ENCODE data around the gene USP4. TPM values are rescaled to one million over a fixed set of nuclear protein-coding genes. Genes with fewer than 3 reads are reported as not detected.

Gene USP4
- total and polyA plus RNA-seq, 8 donors: 17.7 to 37.1 (median 22.9) TPM

DNA sequence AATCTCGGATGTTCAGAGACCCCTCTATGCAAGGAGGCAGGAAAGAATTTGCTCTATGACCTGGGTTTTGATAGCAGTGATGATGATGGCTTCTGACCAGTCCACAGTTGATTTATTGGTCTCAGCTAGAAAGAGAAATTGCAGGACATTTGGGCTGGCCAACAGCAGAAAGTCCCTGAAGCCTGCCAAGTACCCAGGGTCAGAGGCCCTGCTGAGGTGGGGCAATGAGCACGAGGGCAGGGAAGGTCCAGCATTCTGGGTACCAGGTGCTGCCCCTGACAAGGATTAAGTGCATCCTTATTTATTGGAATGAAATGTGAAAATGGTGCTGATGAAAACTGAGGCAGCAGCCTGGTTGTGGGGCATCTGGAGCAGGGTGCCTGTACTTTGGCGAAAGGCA, 82.7 kb downstream of the USP4 start:
- DNase-seq: no peak
- Histone ChIP-seq H3K27me3 (no peaks in the 10 kb centered on the region), H3K9me3 (no peaks in the 10 kb centered on the region), H3K36me3 (no peaks in the 10 kb centered on the region), H3K4me1 (no peaks in the 10 kb centered on the region), H3K27ac (no peak overlapping the region), H3K4me3 (no peak overlapping the region)
- intact Hi-C loops (cut with DNase I): no loop called here
- 56 to 62% methylated on average over 3 of the region's 3 CpGs for WGBS, 2 donors
- no peak for FAIRE-seq
- ATAC-seq: no peak
- TF ChIP-seq, protein P1, sequence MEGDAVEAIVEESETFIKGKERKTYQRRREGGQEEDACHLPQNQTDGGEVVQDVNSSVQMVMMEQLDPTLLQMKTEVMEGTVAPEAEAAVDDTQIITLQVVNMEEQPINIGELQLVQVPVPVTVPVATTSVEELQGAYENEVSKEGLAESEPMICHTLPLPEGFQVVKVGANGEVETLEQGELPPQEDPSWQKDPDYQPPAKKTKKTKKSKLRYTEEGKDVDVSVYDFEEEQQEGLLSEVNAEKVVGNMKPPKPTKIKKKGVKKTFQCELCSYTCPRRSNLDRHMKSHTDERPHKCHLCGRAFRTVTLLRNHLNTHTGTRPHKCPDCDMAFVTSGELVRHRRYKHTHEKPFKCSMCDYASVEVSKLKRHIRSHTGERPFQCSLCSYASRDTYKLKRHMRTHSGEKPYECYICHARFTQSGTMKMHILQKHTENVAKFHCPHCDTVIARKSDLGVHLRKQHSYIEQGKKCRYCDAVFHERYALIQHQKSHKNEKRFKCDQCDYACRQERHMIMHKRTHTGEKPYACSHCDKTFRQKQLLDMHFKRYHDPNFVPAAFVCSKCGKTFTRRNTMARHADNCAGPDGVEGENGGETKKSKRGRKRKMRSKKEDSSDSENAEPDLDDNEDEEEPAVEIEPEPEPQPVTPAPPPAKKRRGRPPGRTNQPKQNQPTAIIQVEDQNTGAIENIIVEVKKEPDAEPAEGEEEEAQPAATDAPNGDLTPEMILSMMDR (IDR thresholded peaks at IDR 0.05): no peak

- DNase-seq (no peak), FAIRE-seq (no peak), ATAC-seq (no peak)
- H3K4me3 ChIP-seq: no peak overlapping the region
- no peak overlapping the region for H3K27ac ChIP-seq
- TF ChIP-seq, protein P1 (IDR thresholded peaks at IDR 0.05): no peak
- no peaks in the 10 kb centered on the region for H3K36me3 ChIP-seq
- WGBS, 2 donors: 76% methylated on average over 6 of the region's 6 CpGs
- no peaks in the 10 kb centered on the region for H3K4me1 ChIP-seq
- no peaks in the 10 kb centered on the region for H3K27me3 ChIP-seq
- intact Hi-C loops (cut with DNase I): no loop called here
- no peaks in the 10 kb centered on the region for H3K9me3 ChIP-seq
Observed at GRCh38 chr3:49255718-49256511, 83.9 kb downstream of the USP4 start.

- intact Hi-C loops (cut with DNase I): no loop called here
- H3K27me3 ChIP-seq: no peaks in the 10 kb centered on the region
- H3K36me3 ChIP-seq: no peaks in the 10 kb centered on the region
- H3K4me3 ChIP-seq: no peak overlapping the region
- no peaks in the 10 kb centered on the region for H3K9me3 ChIP-seq
- ATAC-seq (peak in 1 of 4 donors; percentile 36), DNase-seq (no peak), FAIRE-seq (no peak)
- 81 to 82% methylated on average over 1 of the region's 1 CpG for WGBS, 2 donors
- no peaks in the 10 kb centered on the region for H3K4me1 ChIP-seq
- TF ChIP-seq, protein P1 (IDR thresholded peaks at IDR 0.05): no peak
- H3K27ac ChIP-seq: no peak overlapping the region
Observed at GRCh38 chr3:49255112-49255511, 84.7 kb downstream of the USP4 start.

DNA sequence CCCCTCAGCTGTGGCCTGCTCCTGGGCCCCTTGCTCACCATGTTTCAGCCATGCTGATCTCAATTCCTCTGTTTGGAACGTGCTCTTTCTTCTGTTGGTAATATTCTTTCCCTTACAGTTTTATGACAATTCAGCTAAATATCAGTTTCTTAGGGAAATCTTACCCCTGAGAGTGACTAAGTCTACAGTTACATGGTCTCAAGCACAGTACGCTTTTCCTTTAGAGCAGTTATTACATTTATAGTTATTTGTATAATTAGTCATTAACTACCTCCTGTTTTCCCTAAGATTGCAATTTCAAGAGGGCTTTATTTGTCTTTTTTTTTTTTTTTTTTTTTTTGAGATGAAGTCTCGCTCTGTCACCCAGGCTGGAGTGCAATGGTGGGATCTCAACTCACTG, 86.3 kb downstream of the USP4 start:
- no peak for FAIRE-seq
- DNase-seq: no peak
- Histone ChIP-seq H3K9me3 (no peaks in the 10 kb centered on the region), H3K36me3 (no peaks in the 10 kb centered on the region), H3K27ac (no peak overlapping the region), H3K4me1 (no peaks in the 10 kb centered on the region), H3K27me3 (no peaks in the 10 kb centered on the region), H3K4me3 (no peak overlapping the region)
- intact Hi-C loops (cut with DNase I): no loop called here
- 73 to 81% methylated on average over 2 to 3 of the region's 3 CpGs for WGBS, 2 donors
- TF ChIP-seq, protein P1 (IDR thresholded peaks at IDR 0.05): no peak
- ATAC-seq: no peak

GRCh38 chr3:49248840-49249227, 91.0 kb downstream of the USP4 start:
- FAIRE-seq (no peak), ATAC-seq (peak in 3 of 4 donors; percentile 71 to 93 (median 91)), DNase-seq (no peak)
- no peaks in the 10 kb centered on the region for H3K36me3 ChIP-seq
- H3K27ac ChIP-seq: peak overlapping the region in 2 of 4 donors; percentile 28 to 46
- H3K27me3 ChIP-seq: no peaks in the 10 kb centered on the region
- H3K4me1 ChIP-seq: no peaks in the 10 kb centered on the region
- intact Hi-C loops (cut with DNase I): no loop called here
- TF ChIP-seq, protein P1 (IDR thresholded peaks at IDR 0.05): no peak
- H3K9me3 ChIP-seq: no peaks in the 10 kb centered on the region
- H3K4me3 ChIP-seq: no peak overlapping the region
